SK-N-SH treated with all-trans-retinoic acid at 6 μM for 48 hours (cell line): Measurements from ENCODE around the gene SCML2.

ENCODE experiments used
- ATAC-seq: fragments of 200-7000 bp; cut with Tn5 transposase; 3 replicates; pipeline ENCODE4 v1.9.1; 2020; ENCODE audit warnings: mild to moderate bottlenecking, moderate library complexity
- ARNTL ChIP-seq: fragments of 450-650 bp; formaldehyde crosslinking; IDR thresholded peaks from 2 replicates; pipeline ENCODE4 v1.5.0; 2020; ENCODE audit warnings: low read depth, mild to moderate bottlenecking, moderate library complexity, borderline replicate concordance
- BACH2 ChIP-seq: fragments of 250-450 bp; sonication (Bioruptor Pico); IDR thresholded peaks from 2 replicates; pipeline ENCODE4 v1.9.0; 2021; ENCODE audit warnings: mild to moderate bottlenecking, borderline replicate concordance
- CREB5 ChIP-seq: fragments of 250-450 bp; sonication (Bioruptor Pico); IDR thresholded peaks from 2 replicates; pipeline ENCODE4 v1.5.1; 2020; ENCODE audit warnings: low read depth, mild to moderate bottlenecking, moderate library complexity
- CSRNP3 ChIP-seq: fragments of 250-450 bp; sonication (Bioruptor Pico); IDR thresholded peaks from 2 replicates; pipeline ENCODE4 v1.5.1; 2021; ENCODE audit warnings: mild to moderate bottlenecking, moderate library complexity
- ESRRG ChIP-seq: fragments of 250-450 bp; sonication (Bioruptor Pico); IDR thresholded peaks from 2 replicates; pipeline ENCODE4 v1.6.1; 2021; ENCODE audit warnings: mild to moderate bottlenecking
- ISL1 ChIP-seq: fragments of 250-450 bp; sonication (Bioruptor Pico); IDR thresholded peaks from 2 replicates; pipeline ENCODE4 v2.1.2; 2022; ENCODE audit warnings: mild to moderate bottlenecking, moderate library complexity
- OSR1 ChIP-seq: fragments of 250-450 bp; sonication (Bioruptor Pico); IDR thresholded peaks from 2 replicates; pipeline ENCODE4 v1.8.0; 2022; ENCODE audit warnings: moderate library complexity, mild to moderate bottlenecking, inconsistent platforms
- PATZ1 ChIP-seq: fragments of 250-450 bp; sonication (Bioruptor Pico); IDR thresholded peaks from 2 replicates; pipeline ENCODE4 v1.8.0; 2020; ENCODE audit warnings: mild to moderate bottlenecking, moderate library complexity, borderline replicate concordance
- RARB ChIP-seq: fragments of 250-450 bp; sonication (Bioruptor Pico); IDR thresholded peaks from 2 replicates; pipeline ENCODE4 v1.8.0; 2021; ENCODE audit warnings: mild to moderate bottlenecking, moderate library complexity
- SNAI2 ChIP-seq: fragments of 250-450 bp; sonication (Bioruptor Pico); IDR thresholded peaks from 2 replicates; pipeline ENCODE4 v1.5.0; 2020; ENCODE audit warnings: mild to moderate bottlenecking, moderate library complexity
- TCF4 ChIP-seq: fragments of 250-450 bp; sonication (Bioruptor Pico); IDR thresholded peaks from 2 replicates; pipeline ENCODE4 v1.8.0; 2021; ENCODE audit warnings: mild to moderate bottlenecking, moderate library complexity, borderline replicate concordance
- TOX ChIP-seq: fragments of 250-450 bp; sonication (Bioruptor Pico); IDR thresholded peaks from 2 replicates; pipeline ENCODE4 v1.8.0; 2021; ENCODE audit warnings: mild to moderate bottlenecking, moderate library complexity, borderline replicate concordance
- TSHZ2 ChIP-seq: fragments of 250-450 bp; sonication (Bioruptor Pico); IDR thresholded peaks from 2 replicates; pipeline ENCODE4 v1.5.0; 2020; ENCODE audit warnings: mild to moderate bottlenecking, moderate library complexity
- ZC3H10 ChIP-seq: fragments of 250-450 bp; sonication (Bioruptor Pico); IDR thresholded peaks from 2 replicates; pipeline ENCODE4 v1.5.1; 2021; ENCODE audit warnings: mild to moderate bottlenecking, moderate library complexity
- ZFP3 ChIP-seq: fragments of 250-450 bp; sonication (Bioruptor Pico); IDR thresholded peaks from 2 replicates; pipeline ENCODE4 v1.5.0; 2020; ENCODE audit warnings: mild to moderate bottlenecking, moderate library complexity
- ZNF565 ChIP-seq: fragments of 450-650 bp; formaldehyde crosslinking; conservative IDR thresholded peaks from 2 replicates; pipeline ENCODE4 v1.5.0; 2020; ENCODE audit warnings: low read depth, mild to moderate bottlenecking, moderate library complexity
- ZNF70 ChIP-seq: fragments of 450-650 bp; formaldehyde crosslinking; IDR thresholded peaks from 2 replicates; pipeline ENCODE4 v1.5.0; 2020; ENCODE audit warnings: mild to moderate bottlenecking, moderate library complexity
- ZNF8 ChIP-seq: fragments of 450-650 bp; formaldehyde crosslinking; IDR thresholded peaks from 2 replicates; pipeline ENCODE4 v1.5.0; 2020; ENCODE audit warnings: mild to moderate bottlenecking, moderate library complexity

Gene SCML2

GRCh38 chrX:18368402-18368801 lies 13.9 kb upstream of the SCML2 start:
- ATAC-seq: no peak
- no peak for TF ChIP-seq OSR1
- TF ChIP-seq SNAI2: no peak
- no peak for TF ChIP-seq CREB5
- TF ChIP-seq ESRRG (CRISPR knock-in tag): no peak
- TF ChIP-seq ZFP3: no peak

- TF ChIP-seq PATZ1 (CRISPR knock-in tag) (no peak), RARB (CRISPR knock-in tag) (no peak), ESRRG (CRISPR knock-in tag) (no peak), ZFP3 (no peak), ZNF70 (CRISPR knock-in tag) (no peak), ZNF8 (CRISPR knock-in tag) (no peak), TOX (CRISPR knock-in tag) (no peak), TSHZ2 (CRISPR knock-in tag) (no peak), OSR1 (no peak), ISL1 (no peak)
- ATAC-seq: no peak
Measured at GRCh38 chrX:18360867-18361266, 6.4 kb upstream of the SCML2 start.

GRCh38 chrX:18353931-18354368 lies 538 bp downstream of the SCML2 start:
- ATAC-seq: peak; percentile 75
- TF ChIP-seq ZNF70 (CRISPR knock-in tag): no peak
- no peak for TF ChIP-seq CSRNP3
- no peak for TF ChIP-seq OSR1
- no peak for TF ChIP-seq ZNF8 (CRISPR knock-in tag)
- TF ChIP-seq RARB (CRISPR knock-in tag): no peak
- no peak for TF ChIP-seq TCF4 (CRISPR knock-in tag)
- no peak for TF ChIP-seq TOX (CRISPR knock-in tag)
- no peak for TF ChIP-seq ZNF565
- no peak for TF ChIP-seq TSHZ2 (CRISPR knock-in tag)

GRCh38 chrX:18351784-18352183 lies 2.7 kb downstream of the SCML2 start:
- ATAC-seq: no peak
- TF ChIP-seq ZFP3 (no peak), ZNF565 (no peak), OSR1 (no peak), TSHZ2 (CRISPR knock-in tag) (no peak), BACH2 (CRISPR knock-in tag) (no peak), ISL1 (no peak), CREB5 (no peak), ARNTL (no peak), TOX (CRISPR knock-in tag) (no peak), SNAI2 (no peak), TCF4 (CRISPR knock-in tag) (no peak), RARB (CRISPR knock-in tag) (no peak), ZC3H10 (no peak)
